Measurements from ENCODE around the gene SEMA7A. TPM values are rescaled to one million over a fixed set of nuclear protein-coding genes. Genes with fewer than 3 reads are reported as not detected.

SEMA7A gene
- total RNA-seq, 2 experiments from 2014 or later: 15.2 to 15.8 TPM

DNA sequence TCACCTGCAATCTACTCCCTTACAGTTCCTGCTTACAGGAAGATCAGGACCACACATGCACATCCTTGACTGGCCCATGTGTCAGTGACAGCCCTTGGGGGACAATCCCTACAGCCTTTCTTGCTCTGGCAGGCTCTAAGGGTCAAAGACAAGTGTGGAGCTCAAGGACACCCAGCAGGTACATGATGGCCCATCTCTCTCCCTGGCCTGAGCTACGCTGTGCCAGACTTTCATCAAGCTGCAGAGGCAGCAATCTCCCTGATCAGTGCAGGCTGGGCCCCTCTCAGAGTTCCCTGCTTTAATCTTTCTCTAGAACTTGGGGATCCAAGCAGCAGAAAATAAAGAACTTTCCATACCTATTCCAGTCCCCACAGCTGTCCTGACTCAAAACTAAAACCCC, 2.6 kb downstream of the SEMA7A start:
- Mint-ChIP-seq H3K27me3 (no peaks in the 10 kb centered on the region), H3K4me1 (peaks cover 66% of the 10 kb centered on the region), H3K36me3 (peaks cover 10% of the 10 kb centered on the region), H3K4me3 (peak overlapping the region; percentile 87), H3K27ac (peak overlapping the region; percentile 31), H3K9me3 (no peaks in the 10 kb centered on the region)
- ATAC-seq (ENCODE audit: low read depth): no peak
- no peak for DNase-seq
- POLR2A ChIA-PET: interaction anchor here (0.7 to 8.7 kb wide), 6 partner anchors 10 to 167 kb away, joined by 3 to 102 read pairs (median 6); no protein-coding TSS in a partner anchor

GRCh38 chr15:74430510-74430951, 3.2 kb downstream of the SEMA7A start:
- ATAC-seq (ENCODE audit: low read depth) (no peak), DNase-seq (no peak)
- H3K27me3 Mint-ChIP-seq: no peaks in the 10 kb centered on the region
- H3K36me3 Mint-ChIP-seq: peaks cover 10% of the 10 kb centered on the region
- H3K27ac Mint-ChIP-seq: peak overlapping the region; percentile 79
- POLR2A ChIA-PET: interaction anchor here (0.7 to 8.7 kb wide), 3 partner anchors 29 to 168 kb away, joined by 3 to 102 read pairs (median 67); no protein-coding TSS in a partner anchor
- no peaks in the 10 kb centered on the region for H3K9me3 Mint-ChIP-seq
- peak overlapping the region; percentile 87 for H3K4me3 Mint-ChIP-seq
- peaks cover 64% of the 10 kb centered on the region for H3K4me1 Mint-ChIP-seq

- H3K4me1 Mint-ChIP-seq: peaks cover 59% of the 10 kb centered on the region
These were observed 3.9 kb downstream of the SEMA7A start for GRCh38 chr15:74429781-74430400.

DNA sequence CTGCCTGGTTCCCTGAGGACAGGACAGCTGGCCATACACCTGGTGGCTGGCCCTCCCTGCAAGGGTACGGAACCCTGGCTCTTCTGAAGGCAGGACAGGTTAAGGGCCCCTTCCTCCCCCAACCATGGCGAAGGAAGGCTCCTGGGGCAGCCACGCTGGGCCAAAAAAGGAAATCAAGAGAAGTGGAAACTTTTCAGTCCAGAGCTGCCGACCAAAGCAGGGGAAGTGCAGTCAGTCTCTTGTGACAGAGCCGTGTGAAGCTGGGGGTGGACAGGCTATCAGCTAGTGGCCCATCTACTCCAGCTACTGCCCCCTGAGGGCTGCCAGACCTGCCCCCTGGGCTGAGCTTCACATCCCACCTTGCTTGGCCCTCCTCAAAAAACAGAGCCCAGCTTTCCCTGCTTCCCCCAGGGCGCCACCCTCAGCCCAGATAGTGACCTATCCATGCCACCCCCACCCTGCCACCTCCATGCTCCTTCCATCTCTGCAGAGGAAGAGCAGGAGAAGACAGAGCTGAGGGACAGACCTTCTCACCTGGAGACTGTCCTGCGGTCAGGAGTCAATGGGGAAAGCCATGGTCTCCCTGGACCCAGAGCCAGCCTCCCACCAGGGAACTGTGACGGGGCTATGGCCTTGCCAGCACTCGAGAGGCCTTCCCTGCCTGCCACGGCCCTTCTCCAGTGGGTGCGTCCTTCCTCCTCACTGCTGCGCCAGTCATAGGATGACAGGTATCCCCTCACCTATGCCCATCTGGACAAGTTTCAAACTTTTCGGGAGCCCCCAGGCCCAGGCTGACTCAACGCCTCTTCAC, 4.6 kb downstream of the SEMA7A start:
- POLR2A ChIA-PET: interaction anchor here (0.8 to 8.7 kb wide), 5 partner anchors 15 to 45 kb away, joined by 3 to 102 read pairs (median 6); no protein-coding TSS in a partner anchor

More at GRCh38 chr15:74429781-74430400, 3.9 kb downstream of the SEMA7A start:
- POLR2A ChIA-PET: interaction anchor here (0.8 to 8.7 kb wide), 3 partner anchors 16 to 46 kb away, joined by 3 to 102 read pairs (median 67); no protein-coding TSS in a partner anchor
- no peak for ATAC-seq (ENCODE audit: low read depth)
- H3K27me3 Mint-ChIP-seq: no peaks in the 10 kb centered on the region
- DNase-seq: no peak
- peak overlapping the region; percentile 24 for H3K4me3 Mint-ChIP-seq
- H3K36me3 Mint-ChIP-seq: peaks cover 10% of the 10 kb centered on the region
- no peaks in the 10 kb centered on the region for H3K9me3 Mint-ChIP-seq
- peak overlapping the region; percentile 79 for H3K27ac Mint-ChIP-seq

GRCh38 chr15:74428442-74428787, 5.3 kb downstream of the SEMA7A start:
- DNase-seq (no peak), ATAC-seq (ENCODE audit: low read depth) (no peak)
- Mint-ChIP-seq H3K4me1 (peaks cover 51% of the 10 kb centered on the region), H3K27me3 (no peaks in the 10 kb centered on the region), H3K9me3 (no peaks in the 10 kb centered on the region), H3K4me3 (no peak overlapping the region), H3K27ac (peak overlapping the region; percentile 89), H3K36me3 (peaks cover 10% of the 10 kb centered on the region)
- POLR2A ChIA-PET: interaction anchor here (0.9 to 8.7 kb wide), 3 partner anchors 19 to 43 kb away, joined by 3 to 102 read pairs (median 6); no protein-coding TSS in a partner anchor

More for the DNA sequence above, 4.6 kb downstream of the SEMA7A start:
- DNase-seq (no peak), ATAC-seq (ENCODE audit: low read depth) (no peak)
- Mint-ChIP-seq H3K9me3 (no peaks in the 10 kb centered on the region), H3K4me1 (peaks cover 52% of the 10 kb centered on the region), H3K27ac (peak overlapping the region; percentile 89), H3K36me3 (peaks cover 10% of the 10 kb centered on the region), H3K4me3 (peak overlapping the region; percentile 24), H3K27me3 (no peaks in the 10 kb centered on the region)

- ATAC-seq (ENCODE audit: low read depth) (no peak), DNase-seq (no peak)
- Mint-ChIP-seq H3K4me3 (no peak overlapping the region), H3K27ac (peak overlapping the region; percentile 77), H3K4me1 (peaks cover 51% of the 10 kb centered on the region), H3K36me3 (peaks cover 10% of the 10 kb centered on the region), H3K27me3 (no peaks in the 10 kb centered on the region), H3K9me3 (no peaks in the 10 kb centered on the region)
- POLR2A ChIA-PET: interaction anchor here (0.9 to 8.7 kb wide), 3 partner anchors 18 to 43 kb away, joined by 3 to 102 read pairs (median 6); no protein-coding TSS in a partner anchor
These were observed 5.9 kb downstream of the SEMA7A start for GRCh38 chr15:74427607-74428441.

DNA sequence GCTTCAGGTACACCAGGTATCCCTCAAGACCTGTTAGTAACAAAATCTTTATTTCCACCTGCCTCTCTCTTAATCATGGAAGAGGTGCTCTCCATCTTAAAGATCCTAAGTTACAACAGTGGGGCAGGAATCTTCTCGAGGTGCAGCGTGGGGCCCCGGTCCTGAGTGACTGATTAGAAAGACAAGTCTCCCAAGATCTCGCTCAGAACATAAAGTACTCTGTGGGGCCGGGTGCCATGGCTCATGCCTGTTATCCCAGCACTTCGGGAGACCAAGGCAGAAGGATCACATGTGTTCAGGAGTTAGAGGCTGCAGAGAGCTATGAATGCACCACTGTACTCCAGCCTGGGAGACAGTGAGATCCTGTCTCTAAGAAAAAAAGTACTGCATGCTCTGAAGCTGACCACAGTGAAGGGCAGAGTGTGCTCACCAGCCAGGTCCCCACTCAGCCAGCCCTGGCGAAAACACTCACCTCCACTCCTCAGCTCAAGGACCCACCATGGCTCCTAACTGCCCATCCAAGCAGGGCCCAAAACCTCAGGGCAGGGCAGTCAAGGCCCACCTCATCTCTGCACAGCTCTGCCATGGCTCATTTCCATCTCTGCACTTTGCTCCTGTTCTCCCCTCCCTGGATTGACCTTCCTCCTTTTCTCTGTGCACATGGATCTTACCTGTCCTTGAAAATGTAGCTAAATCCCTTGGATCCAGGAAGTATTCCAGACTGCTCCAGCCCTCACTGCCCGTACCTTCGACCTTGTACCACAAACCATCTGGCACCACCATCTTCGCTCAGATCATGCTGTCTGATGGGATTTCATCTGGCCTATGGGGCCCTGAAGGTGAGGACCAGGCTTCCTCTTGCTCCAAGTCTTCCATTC, 7.1 kb downstream of the SEMA7A start:
- DNase-seq (no peak), ATAC-seq (ENCODE audit: low read depth) (no peak)
- no peaks in the 10 kb centered on the region for H3K27me3 Mint-ChIP-seq
- POLR2A ChIA-PET: interaction anchor here (0.9 to 2.0 kb wide), 2 partner anchors 26 to 42 kb away, joined by 3 to 6 read pairs; no protein-coding TSS in a partner anchor
- peak overlapping the region; percentile 70 for H3K27ac Mint-ChIP-seq
- peaks cover 10% of the 10 kb centered on the region for H3K36me3 Mint-ChIP-seq
- H3K9me3 Mint-ChIP-seq: no peaks in the 10 kb centered on the region
- peaks cover 44% of the 10 kb centered on the region for H3K4me1 Mint-ChIP-seq
- no peak overlapping the region for H3K4me3 Mint-ChIP-seq

DNA sequence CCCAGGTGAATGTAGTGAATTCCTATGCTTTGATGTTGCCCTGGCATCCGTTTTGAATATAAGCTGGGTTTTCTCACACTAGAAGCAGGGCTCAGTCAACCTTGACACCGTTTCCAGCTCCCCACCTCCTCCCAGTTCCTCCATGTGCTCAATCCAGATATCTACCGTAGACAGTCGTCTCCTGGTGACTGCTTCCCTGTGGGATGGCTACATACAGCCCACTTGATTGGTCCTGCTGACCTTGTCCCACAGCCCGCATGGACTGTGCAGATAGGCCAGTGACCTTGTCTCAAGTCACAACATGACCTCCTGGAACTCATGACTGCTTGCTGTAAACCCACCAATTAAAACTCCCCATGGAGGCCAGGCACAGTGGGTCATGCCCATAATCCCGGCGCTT, 8.1 kb downstream of the SEMA7A start:
- ATAC-seq (ENCODE audit: low read depth) (no peak), DNase-seq (no peak)
- POLR2A ChIA-PET: no interaction called here
- no peaks in the 10 kb centered on the region for H3K9me3 Mint-ChIP-seq
- H3K27ac Mint-ChIP-seq: peak overlapping the region; percentile 23
- H3K36me3 Mint-ChIP-seq: peaks cover 10% of the 10 kb centered on the region
- H3K4me3 Mint-ChIP-seq: no peak overlapping the region
- no peaks in the 10 kb centered on the region for H3K27me3 Mint-ChIP-seq
- peaks cover 38% of the 10 kb centered on the region for H3K4me1 Mint-ChIP-seq

DNA sequence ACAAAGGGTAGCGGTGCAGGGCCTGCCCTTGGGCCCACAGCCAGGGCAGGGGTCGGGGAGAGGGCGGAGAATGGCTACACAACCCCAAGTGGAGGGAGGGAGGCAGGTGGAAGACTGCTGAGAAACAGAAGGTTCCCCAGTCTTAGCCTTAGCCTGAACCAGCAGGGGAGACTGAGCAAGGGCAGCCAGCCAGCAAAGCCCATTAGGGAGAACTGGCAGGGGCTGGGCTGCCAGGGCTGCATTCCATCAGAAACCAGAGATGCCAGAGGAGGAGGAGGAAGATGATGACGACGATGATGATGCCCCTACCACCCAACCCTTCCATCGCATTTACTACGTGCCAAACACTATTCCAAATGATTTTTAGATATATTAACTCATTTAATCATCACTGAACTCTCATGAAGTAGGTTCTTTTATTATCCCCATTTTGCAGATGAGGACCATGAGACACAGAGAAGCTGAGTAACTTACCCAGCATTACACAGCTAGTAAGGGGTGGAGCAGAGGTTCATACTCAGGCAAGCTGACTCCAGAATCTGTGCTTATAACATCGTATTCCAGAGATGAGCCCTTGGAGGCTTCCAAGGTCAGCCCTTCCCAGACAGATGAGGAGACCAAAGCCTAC, 8.7 kb downstream of the SEMA7A start:
- DNase-seq (no peak), ATAC-seq (ENCODE audit: low read depth) (no peak)
- H3K4me1 Mint-ChIP-seq: peaks cover 38% of the 10 kb centered on the region
- POLR2A ChIA-PET: no interaction called here
- no peak overlapping the region for H3K4me3 Mint-ChIP-seq
- peaks cover 10% of the 10 kb centered on the region for H3K36me3 Mint-ChIP-seq
- H3K27ac Mint-ChIP-seq: no peak overlapping the region
- no peaks in the 10 kb centered on the region for H3K9me3 Mint-ChIP-seq
- H3K27me3 Mint-ChIP-seq: no peaks in the 10 kb centered on the region

DNA sequence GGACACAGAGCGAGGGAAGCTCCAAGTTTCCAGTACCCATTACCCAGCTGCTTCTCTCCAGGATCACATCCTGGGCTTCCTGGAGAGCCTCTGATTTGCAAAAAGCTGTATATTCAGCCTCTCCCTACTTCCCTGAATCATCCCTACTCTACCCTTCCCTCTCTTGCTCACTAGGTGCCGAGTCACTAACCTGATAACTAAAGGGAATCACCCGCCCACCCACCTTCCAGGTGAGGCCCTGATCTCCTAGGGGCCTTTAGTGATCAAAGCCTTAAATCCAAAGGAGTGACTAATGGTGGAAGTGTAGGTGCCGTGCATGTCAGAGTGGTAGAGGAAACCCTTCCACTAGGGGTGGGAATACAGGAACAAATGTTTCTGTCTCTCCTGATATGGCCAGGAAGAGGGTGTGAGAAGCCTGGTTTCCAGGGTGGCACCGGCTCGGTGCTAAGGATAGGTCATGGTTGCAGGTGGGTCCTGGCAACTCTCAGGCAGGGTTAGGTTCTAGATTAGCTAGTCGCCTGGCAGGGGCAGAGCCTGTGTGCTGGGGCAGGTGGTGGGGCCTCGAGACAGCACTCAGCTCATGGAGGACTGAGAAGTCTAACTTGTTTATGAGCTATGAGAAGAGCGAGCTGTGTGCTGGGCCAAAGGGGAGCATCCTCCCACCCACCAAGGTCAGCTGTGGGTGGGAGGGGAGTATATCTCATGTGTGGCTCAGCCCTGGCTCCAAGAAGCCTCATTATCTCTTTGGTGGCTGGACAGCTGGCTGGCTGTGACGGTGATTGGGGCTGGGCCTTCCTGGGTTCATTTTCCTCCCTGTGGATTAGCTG, 10.1 kb downstream of the SEMA7A start:
- H3K36me3 Mint-ChIP-seq: peaks cover 6% of the 10 kb centered on the region
- POLR2A ChIA-PET: interaction anchor here (0.7 to 1.1 kb wide), 2 partner anchors 21 to 23 kb away, joined by 3 to 5 read pairs; no protein-coding TSS in a partner anchor
- peak overlapping the region; percentile 27 for H3K27ac Mint-ChIP-seq
- DNase-seq: no peak
- no peak overlapping the region for H3K4me3 Mint-ChIP-seq
- H3K27me3 Mint-ChIP-seq: no peaks in the 10 kb centered on the region
- ATAC-seq (ENCODE audit: low read depth): no peak
- no peaks in the 10 kb centered on the region for H3K9me3 Mint-ChIP-seq
- peaks cover 40% of the 10 kb centered on the region for H3K4me1 Mint-ChIP-seq

Measured in activated naive CD8-positive, alpha-beta T cell treated with anti-CD3 and anti-CD28 coated beads, Interleukin-2, amount 10 ng/mL, durations not matched to agents 7 days and 5 days (primary cell).